Activated T-helper 1 cell treated with anti-CD3 and anti-CD28 coated beads, Interleukin-2, amount 50 U/mL, for 16 hours (primary cell): Measurements from ENCODE around the gene TVP23A.
"Not testable (repeated sequence)": the region's sequence is repeated elsewhere in the genome, so short reads cannot be mapped to it uniquely, and the experiment has no call there.

Experiments used
- DNase-seq, 2 donors: peaks; one replicate each; pipeline ENCODE4 v3.0.0-alpha.2; 2020; ENCODE audit warnings: low read depth in 1 of 2, low spot score in 1 of 2

The TVP23A gene

DNA sequence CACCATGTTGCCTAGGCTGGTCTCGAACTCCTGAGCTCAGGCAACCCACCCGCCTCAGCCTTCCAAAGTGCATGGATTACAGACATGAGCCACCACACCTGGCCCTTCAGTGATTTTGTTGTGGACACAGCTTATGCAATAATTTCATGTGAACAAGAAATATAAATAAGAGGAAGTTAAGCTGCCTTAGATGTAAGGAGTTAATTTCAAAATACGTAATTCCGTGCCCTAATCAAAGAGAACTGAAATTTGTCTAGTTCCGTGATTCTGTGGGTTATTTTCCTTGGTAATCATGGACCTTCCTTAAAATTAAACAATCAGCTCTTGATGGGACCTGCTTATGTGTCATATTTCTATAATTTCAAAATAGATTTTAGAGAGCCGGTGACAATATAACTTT lies 11.9 kb downstream of the TVP23A start:
- DNase-seq: no peak

DNA sequence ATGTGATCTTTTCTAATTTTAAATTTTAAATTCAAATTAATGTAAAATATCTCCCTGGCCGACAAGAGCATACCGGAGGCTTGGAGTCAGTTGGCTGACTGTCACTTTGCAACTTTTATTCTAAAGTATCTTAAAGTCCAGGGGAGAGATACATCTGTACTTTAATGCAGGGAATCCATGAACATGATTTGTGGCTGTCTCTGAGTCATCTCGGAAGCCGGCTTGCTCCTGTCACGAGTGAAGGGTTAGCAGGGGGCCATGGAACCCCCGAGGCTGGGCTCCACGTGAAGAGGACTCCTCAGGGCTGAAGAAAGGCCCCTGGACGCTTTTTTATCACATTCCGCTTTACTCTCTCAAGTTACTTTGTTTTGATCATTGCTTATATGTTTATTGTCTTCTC lies 13.3 kb downstream of the TVP23A start:
- no peak for DNase-seq

DNA sequence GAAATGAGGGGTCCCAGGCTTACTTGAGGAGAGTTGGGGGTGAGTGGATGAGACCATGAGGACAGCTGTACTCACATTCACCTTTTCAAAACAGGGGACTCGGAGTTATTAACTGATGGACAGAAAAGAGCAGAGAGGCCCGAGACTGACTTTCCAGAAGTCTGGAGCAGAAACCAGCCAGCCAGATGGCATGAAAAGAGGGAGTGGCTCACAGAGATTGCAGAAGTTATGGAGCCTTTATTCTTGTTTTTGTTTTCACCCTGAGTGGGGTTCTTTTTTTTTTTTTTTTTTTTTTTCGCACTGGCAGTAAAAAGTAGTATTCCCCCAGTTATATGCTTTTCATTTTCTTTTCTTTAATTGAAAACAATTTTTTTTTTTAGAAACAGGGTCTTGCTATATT lies 18.9 kb downstream of the TVP23A start:
- no peak for DNase-seq

DNA sequence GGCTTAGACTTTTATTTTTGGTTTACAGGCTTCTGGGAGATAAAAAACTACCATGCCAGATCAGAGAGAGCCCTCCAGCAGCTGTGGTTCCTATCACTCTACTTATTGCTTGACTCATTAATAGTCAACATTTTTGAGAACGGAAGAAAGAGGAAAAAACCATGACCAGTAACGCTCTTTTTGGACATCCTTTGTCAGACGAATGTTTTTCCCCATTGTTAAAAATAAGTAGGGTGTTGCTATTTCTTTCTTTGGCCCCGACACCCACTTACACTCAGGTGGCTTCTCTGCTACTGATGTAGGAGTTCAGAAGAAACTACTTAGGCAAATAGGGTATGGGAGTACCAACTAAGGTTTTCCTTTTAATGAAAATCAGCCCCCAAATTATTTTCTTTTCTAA lies 27.5 kb downstream of the TVP23A start:
- no peak for DNase-seq

DNA sequence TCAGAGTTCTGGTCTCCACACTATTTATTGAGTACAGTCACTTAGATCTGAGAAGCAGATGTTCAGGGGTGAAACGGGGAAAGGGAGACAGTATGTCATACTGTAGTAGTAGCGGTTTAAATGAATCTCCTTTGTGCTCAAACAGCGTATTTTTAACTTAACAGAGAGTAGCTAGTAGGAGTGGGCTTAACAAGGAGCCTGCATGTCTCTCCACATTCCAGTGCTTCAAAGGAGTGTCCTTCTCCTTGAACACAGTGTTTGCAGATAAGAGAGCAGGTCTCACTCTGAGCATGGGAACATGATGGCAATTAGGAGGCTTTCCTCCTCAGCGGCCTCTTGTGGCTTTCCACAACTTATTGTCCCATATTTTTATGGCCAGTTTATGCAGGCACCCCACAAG lies 30.0 kb downstream of the TVP23A start:
- DNase-seq: not testable (repeated sequence)

DNA sequence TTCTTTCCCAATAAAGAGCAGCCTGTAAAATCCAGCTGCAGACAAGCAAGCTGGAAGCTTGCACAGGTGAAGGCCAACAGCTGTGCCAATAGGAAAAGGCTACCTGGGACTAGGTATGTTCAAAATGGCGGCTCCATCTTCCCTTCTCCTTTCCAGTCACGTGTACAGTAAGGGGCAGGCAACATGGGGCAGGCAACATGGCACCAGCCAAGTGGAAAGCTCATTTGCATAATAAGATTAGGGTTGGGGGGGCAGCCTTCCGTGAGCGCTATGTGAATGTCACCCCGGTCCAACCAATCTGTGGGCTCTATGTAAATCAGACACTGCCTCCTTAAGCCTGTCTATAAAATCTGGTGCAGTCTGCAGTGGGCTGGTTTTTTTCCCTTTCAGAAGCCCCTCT lies 31.3 kb downstream of the TVP23A start:
- DNase-seq: no peak

DNA sequence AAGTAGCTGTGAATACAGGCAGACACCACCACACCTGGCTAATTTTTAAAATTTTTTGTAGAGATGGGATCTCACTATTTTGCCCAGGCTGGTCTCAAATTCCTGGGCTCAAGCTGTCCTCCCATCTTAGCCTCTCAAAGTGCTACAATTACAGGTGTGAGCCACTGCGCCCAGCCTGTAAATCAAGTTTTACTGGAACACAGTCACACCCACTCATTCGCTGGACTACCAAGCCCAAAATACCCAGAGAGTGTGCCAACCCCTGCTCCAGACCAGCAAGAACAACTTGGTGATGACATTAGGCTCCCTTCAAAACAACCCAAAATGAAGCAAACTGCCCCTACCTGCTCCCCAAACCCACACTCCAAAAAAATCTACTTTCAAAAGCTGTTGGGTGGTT lies 36.0 kb downstream of the TVP23A start:
- DNase-seq: no peak

DNA sequence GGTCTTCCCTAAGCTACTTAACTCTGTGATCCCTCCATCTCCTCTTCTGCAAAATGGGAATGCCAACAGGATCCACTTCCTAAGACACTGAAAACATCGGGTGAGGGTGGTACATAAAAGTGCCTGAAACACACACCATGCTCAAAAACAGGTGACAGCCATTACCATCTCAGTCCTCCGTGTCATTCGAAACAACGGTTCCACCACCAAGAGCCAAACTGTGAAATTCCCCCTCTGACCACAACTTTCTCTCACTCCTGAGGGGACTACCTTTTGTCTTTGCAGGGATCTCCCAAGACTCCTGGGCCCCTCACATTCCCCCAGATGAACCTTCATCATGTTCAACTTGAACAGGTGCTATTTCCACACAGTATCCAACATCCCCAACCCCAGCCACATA lies 38.0 kb downstream of the TVP23A start:
- DNase-seq: no peak

DNA sequence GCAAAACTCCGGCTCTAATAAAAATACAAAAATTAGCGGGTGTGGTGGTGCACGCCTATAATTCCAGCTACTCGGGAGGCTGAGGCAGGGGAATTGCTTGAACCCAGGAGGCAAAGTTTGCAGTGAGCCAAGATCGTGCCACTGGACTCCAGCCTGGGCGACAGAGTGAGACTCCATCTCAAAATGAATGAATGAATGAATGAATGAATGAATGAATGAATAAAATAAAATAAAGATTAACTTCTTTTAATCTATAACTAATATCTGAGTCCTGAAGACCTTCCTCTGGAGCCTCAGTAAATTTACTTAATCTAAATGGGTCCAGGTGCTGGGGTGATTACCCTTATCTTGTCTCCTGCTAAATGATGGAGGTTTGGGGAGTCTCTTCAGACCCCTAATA lies 38.7 kb downstream of the TVP23A start:
- DNase-seq: not testable (repeated sequence)

DNA sequence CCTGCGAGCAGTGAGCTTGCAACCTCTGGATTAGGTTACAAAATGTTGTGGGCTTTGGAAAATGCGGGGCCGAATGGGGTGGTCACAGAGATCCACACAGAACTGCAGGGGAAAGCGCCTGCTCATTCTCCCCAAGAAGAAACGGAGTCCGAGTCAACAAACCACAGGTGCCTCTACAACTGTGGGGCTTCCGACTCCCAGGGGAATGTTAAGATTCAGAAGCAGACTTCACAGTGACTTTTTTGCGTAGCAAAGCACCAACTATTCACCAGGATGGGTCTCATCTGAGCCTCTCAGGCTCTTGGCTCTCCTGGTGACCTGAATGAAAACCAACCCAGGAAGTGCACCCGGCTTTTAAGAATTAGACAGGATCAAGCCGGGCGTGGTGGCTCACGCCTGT lies 41.2 kb downstream of the TVP23A start:
- DNase-seq: no peak

DNA sequence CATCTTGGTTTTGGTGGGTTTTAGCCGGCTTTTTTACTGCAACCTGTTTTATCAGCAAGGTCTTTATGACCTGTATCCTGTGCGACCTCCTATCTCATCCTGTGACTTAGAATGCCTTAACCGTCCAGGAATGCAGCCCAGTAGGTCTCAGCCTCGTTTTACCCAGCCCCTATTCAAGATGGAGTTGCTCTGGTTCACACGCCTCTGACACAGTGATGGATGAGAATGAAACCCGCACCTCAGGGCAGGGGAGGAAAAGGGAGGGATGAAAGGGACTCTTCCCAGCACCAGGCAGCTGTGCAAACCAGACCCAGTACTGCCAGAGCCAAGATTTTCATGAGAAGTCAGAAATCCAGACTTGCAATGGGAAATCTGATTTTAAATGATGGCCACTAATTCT lies 41.7 kb downstream of the TVP23A start:
- not testable (repeated sequence) for DNase-seq

DNA sequence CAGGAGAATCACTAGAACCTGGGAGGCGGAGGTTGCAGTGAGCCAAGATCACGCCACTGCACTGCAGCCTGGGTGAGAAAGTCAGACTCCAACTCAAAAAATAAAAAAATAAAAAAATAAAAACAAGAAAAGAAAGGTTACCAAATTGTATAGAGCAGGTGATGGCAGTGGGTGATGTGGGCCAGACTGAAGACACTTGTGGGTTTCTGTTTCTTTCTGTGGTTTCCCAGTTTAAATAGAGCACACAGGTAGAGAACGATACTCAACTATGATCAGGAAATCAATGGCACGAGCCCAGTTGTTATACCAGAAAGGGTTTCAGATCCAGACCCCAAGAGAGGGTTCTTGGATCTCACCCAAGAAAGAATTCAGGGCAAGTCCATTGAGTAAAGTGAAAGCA lies 42.3 kb downstream of the TVP23A start:
- DNase-seq: no peak

DNA sequence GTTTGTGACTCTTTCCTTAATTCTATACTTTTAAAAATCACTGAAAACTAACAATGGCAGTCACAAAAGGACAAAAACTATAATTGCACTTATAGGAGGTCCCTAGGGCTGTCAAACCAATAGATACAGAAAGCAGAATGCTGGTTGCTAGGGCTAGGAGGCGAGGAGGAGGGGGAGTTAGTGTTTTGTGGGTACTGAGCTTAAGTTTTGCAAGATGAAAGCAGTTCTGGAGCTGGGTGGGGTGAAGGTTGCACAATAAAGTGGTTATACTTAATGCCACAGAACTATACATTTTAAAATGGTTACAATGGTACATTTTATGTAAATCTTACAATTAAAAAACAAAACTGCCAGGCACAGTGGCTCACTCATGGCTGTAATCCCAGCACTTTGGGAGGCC lies 47.7 kb downstream of the TVP23A start:
- DNase-seq: no peak

DNA sequence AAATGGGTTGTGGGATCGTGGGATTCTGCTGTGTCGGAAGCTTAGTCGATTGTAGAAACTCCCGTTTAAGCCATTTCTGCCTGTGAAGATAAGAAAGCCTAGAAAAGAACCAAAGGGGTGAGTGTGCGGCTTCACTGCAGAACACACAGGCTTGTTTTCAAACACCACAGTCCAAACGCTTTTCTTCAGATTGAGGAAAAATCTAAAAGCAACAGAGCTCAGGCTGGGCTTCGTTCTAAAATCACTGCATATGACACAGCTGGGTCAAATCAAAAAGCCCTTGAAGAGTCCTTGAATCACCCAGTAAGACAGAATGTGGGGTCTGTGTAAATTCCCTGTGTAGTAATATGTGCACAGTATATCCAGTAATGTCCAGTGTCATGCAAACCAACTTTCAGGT lies 49.2 kb downstream of the TVP23A start:
- DNase-seq: no peak

DNA sequence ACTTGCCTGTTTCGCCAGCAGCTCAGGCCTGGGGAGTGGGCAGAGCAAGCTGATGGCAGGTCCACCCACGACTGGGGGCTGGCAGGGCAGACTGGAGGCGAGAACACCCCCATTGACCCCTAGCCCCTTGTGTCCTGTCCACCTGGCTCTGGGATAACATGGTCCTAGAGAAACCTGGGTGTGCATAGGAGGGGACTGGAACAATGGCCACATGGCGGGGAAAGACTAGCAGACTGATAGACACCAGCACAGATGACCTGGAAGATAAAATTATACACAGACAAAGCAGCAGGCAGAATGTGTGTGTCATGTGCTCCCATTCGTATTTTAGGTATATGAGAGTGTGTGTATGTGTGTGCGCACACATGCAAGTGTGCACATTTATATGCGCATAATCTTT lies 51.5 kb downstream of the TVP23A start:
- no peak for DNase-seq

DNA sequence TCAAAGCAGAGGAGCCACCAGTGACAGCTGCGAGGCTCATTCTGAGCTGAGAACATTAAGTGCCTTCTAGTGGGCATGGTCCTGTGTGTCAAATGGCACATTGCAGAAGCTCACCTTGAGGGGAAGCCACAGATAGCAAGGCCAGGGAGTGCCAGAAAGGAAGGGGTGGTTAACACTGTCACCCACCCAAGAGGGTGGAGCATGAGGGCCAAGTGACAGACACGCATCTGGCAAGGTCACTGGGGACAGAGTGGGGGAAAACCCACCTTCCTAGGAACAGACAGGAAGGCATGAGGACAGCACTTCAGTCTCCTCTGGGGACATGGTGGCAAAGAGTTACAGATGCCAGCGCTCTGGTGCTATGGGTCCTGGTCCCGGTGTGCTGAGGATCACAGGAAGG lies 52.8 kb downstream of the TVP23A start:
- no peak for DNase-seq

DNA sequence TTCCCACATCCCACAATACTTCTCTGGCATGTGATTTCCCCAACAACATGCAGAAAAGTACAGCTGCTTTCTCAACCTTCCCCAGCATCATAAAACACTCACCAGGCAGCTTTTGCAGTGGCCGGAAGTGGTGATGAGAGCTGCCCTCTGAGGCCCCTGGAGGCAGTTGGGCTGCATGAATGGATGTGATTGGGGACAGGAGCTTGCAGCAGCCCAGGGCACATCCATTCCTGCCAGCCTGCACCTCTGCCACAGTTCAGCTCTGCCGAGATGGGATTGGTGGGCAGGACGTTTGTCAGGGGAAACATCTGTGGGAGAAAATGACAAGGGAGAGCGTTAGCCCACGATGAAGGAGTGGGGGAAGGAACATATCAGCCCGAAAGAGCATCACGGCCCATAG lies 55.1 kb downstream of the TVP23A start:
- DNase-seq: no peak

DNA sequence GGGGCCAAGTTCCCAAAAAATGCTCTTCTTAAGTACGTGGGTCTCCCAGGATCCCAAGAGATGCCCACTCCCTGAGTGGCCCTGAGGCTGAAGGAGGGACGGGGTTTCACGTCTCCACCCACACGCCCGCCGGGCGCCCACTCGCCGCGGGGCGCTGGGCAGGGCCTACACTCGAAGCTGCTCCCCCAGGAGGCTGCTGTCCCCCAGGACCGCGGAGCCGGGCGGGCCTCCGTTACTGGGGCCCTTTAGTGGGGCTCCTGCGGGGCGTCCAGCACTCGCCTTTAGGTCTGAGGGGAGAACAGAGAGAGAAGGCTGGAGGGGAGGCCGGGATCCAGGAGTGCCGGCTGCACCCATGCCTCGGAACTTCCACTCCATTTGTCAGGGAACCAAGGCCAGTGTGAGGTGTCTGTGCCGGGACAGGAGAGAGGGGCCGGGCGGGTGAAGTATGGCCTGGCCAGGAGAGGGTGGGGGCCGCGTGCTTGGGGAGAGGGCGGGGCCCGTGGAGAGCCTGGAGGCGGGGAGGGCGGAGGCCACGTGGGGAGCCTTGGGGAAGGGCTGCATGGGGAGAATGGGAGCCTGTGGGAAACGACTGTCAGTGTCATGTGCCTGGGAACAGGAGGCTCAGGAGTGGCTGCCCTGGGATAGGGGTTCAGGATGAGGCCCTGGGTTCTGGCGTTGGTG lies 56.1 kb downstream of the TVP23A start:
- DNase-seq: no peak

DNA sequence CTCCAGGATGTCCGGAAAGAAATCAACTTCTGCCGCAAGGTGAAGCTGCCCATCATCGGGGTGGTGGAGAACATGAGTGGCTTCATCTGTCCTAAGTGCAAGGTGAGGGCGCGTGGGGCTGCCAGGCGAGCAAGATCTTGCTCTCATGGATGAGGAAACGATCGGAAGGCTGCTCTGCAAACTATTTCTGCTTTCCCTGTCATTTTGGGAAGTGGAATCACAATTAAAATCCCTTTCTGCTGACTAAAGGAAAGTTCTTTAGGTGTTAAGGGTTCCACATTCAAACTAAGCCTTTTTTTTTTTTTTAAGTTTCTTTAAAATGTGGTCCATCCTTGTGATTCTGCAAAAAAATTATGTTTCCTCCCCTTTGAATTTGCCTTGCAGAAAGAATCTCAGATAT lies 57.2 kb downstream of the TVP23A start:
- no peak for DNase-seq

DNA sequence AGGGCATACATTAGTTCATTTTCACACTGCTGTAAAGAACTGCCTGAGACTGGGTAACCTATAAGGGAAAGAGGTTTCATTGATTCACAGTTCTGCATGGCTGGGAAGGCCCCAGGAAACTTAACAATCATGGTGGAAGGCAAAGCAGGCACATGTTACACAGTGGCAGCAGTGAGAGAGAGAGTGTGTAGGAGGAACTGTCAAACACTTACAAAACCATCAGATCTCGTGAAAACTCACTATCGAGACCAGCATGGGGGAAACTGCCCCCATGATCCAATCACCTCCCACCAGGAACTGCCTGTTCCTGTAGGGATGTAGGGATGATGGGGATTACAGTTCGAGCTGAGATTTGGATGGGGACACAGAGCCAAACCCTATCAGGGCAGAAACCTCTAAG lies 57.7 kb downstream of the TVP23A start:
- no peak for DNase-seq

DNA sequence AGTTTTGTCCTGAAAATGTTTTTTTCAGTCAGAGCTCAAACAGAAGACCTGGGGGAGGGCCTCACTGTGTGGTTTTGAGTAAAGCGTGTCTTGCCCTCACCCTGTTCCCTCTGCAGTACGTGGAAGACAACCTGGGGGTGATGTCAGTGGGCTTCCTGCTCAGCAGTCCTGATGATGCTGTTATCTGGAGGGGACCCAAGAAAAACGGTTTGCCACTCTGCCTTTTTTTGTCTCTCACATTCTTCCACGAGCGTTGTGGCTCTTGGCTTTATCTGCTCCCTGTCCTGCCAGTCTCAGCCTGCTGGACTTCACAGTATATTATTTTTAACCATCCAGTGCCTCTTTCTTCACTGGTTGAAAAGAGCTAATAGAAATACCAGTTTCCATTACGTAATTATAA lies 62.0 kb downstream of the TVP23A start:
- no peak for DNase-seq

DNA sequence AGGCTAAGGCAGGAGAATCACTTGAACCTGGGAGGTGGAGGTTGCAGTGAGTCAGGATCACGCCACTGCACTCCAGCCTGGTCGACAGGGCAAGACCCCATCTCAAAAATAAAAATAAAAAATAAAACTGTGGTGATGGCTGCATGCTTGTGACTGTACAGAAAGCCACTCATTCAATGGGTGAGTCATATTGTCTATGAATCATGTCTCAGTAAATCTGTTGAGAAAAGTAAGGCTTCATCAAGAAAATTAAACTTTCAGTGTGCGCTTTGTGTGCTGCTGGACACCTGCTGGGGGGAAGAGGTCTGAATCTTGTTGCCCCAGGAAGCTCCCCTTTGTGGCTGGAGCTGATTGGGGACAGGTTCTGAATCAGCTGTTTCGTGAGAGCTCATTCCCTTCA lies 63.7 kb downstream of the TVP23A start:
- DNase-seq: no peak

DNA sequence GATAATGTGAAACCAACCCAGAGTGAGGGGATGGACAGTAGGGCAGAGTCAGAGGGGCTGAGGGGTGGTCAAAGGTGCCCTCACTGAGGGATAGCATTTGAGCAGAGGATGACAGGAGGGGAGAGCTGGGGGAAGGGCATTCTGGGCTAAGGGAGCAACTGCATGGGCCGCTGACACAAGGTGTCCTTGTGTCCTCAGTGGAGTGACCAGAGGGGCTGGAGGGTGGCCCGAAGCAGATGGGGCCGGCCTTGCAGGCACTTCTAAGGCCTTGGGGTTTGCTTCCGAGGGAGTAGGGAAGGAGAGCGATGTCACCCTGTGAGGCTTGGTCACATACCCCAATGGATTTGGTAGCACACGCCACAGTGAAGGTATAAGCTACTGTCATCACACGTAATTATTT lies 64.9 kb downstream of the TVP23A start:
- DNase-seq: no peak
